GM18508 (cell line): Measurements from ENCODE around the gene EXT2.

Experiments
- ATAC-seq: cut with Tn5 transposase; IDR thresholded peaks from one replicate; pipeline ENCODE4 v1.9.1; 2021; ENCODE audit warnings: moderate number of reproducible peaks; ENCODE audit not compliant: insufficient read depth, unreplicated experiment

Gene EXT2

DNA sequence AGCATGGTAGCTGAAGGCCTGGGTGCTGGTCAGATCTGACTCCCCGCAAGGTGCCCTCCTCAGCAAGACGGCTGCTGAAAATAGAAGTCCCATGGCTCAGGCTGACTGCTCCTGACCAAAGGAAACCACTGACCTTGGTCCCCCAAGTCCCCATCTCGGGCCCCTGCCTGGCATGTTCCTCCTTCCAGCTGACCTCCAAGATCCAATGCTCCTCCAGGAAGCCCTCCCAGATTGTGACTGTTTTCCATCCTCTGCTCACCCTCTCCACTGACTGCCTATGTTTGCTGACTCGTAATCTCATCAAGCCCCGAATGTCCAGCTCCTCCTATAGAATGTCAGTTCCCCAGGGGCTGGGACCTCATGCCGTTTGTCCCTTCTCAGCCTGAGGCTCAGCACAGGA is 184.0 kb downstream of the EXT2 start:
- ATAC-seq: no peak

DNA sequence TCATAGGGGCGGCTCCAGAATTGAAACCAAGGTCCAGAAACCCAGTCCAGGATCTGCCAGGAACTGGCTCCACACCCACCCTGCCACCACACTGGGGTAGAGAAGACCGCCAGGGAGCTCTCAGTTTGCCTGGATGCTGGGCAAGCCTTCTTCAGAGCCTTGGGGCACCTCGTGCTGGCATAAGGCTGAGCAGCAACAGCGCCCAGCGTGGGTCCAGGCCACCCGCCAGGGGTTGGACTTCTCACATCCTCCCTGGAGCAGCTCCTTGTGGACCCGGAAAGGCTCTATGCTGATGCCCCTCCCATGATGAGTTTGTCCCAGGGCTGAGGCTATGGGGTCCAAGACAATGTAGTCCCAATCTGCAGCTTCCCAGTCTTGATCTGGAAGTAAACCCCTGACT is 184.8 kb downstream of the EXT2 start:
- no peak for ATAC-seq

DNA sequence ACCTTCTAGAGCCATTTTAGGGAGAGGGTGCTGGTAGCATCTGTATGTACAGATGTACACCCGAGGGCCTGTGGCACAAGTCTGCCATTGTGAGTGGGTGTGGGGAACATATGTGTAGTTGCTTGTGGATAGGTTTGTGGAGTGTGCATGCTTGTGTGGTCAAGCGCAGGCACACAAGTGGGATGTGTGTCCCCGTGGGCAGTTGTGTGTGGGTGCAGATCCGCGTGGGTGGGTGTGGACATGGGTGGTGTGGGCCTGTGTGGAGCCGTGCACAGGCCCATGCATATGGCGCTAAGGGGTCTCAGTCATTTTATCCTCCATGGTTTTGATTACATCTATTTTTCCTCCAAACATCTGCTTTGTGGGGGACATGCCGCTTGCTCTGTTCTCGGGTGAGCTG is 185.7 kb downstream of the EXT2 start:
- no peak for ATAC-seq

DNA sequence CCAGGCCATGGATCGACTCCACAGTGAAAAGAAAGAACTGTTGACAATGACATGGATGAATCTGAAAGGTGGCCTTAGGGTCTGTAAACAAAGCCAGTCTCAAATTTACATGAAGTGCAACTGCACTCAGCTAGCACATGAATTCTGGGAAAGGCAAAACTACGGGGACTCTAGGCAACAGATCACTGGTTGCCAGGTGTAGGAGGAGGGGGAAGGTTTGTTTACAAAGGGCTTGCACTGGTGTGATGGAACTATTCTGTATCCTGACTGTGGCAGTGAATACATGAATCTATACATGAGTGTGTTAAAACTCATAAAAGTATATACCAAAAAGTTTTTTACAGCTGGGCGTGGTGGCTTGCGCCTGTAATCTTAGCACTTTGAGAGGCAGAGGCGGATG is 187.1 kb downstream of the EXT2 start:
- ATAC-seq: no peak

DNA sequence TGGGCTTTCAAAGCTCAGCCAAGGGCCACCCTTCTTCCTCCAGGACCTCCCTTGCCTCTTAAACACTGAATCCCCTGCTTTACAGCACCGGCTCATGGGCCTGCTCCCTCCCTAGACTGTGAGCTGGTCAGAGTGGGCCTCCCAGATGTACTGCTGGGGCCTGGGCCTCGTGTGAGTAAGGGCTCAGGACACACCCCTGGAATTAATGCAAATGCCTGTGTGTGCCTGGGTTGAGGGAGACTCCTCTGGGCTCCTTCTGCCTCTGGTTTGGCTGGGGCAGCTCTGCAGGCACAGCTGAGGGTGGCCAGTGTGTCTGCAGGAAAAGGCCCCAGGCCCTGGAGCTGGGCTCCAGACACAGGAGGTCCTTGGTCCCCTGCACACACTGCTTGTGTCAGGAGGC is 190.3 kb downstream of the EXT2 start:
- ATAC-seq: no peak

DNA sequence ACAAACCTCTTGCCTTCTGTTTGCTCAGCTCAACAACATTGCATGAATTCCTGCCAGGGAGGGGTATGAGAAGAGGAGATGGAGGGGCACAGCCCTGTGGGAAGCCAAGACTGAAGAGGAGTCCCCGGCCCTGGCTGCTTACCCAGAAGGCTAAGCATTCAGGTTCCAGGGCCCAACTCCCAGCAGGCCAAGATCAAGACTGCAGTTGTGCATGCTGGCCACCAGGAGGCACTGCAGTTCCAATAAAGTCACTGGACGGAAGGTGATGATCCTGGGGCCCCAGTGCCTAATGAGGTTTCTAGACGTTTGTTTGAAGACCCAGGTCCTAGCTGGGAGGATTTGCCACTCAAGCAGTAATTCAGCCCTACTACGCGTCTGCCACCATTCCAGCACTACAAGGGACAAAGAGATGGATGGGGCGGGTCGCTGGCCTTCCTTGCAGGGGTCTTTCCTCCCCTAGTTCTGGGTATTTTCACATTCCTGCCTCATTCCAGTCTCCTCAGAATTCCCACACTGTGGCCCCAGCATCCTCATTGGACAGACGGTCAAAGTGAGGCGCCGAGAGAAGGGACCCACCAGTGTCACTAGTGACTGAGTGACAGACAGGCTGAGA is 190.9 kb downstream of the EXT2 start:
- no peak for ATAC-seq

DNA sequence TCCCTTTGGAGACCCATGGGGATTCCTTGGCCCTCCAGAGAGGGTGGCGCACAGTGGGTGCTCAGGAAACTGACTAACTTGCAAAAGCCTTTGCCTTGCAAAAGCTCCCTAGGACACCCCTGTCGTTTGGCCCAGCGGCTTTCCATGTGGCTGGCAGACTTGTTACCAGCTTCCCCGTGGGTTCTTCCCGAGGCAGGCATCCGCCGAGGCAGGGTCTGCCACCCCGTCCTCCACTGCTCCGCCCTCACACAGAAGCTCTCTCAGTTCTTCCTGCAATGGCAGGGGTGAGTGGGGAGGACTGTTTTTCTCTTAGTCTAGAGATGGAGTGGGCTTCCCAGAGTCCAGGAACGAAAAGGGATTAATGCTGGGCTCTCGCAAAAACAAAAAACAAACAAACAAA is 191.4 kb downstream of the EXT2 start:
- ATAC-seq: no peak

DNA sequence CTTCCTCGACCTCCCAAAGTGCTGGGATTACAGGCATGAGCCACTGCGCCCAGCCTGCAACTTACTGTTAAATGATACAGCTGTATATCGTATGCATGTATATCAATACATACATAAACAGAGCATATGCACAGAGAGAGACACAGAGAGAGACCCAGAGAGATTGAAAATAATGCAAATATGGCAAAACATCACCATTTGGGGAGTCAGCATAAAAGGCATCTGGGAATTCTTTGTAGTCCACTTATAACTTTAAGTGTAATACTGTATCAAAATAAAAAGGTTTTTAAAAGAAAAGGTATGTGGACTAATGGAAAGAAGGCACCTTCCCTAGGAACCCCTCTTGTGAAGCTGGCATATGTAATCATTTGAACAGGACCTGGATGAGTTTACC is 192.7 kb downstream of the EXT2 start:
- ATAC-seq: no peak

DNA sequence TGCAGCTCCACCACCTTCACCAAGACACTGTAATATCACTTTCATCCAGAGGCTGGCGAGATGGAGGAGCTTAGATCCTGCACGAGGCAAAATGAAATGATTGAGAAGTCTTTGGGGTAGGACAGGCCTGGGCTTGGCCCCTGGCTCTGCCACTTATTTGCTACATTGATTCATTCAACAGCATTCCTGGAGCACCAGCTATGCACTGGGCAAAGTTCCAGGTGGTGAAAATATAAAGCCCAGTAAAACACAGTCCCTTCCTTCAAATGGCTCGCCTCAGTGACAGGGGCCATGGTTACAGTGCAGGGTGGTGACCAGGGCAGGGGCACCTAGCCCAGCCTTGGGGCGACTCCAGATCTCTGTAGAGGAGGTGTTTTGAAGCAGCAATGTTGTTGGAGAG is 194.7 kb downstream of the EXT2 start:
- ATAC-seq: no peak
